Loucy (cell line): ENCODE results near the gene FAM186B.

Experiments used
- H2AFZ ChIP-seq: fragments of 200-600 bp; sonication (generic); 2 replicates; pipeline ENCODE4 v1.6.0; 2016; ENCODE audit warnings: antibody characterized with exemption, mild to moderate bottlenecking, low read length, moderate library complexity
- H3F3A ChIP-seq: fragments of 200-600 bp; 2 replicates; pipeline ENCODE4 v1.6.0; 2016; ENCODE audit warnings: antibody characterized with exemption, low read depth, mild to moderate bottlenecking
- H3K27me3 ChIP-seq: fragments of 200-600 bp; sonication (generic); 2 replicates; pipeline ENCODE4 v1.6.1; 2014; ENCODE audit warnings: low read length, mild to moderate bottlenecking; ENCODE audit not compliant: insufficient read depth, poor library complexity, severe bottlenecking
- H3K36me3 ChIP-seq: fragments of 200-600 bp; sonication (generic); 2 replicates; pipeline ENCODE4 v1.6.1; 2016; ENCODE audit warnings: low read length; ENCODE audit not compliant: insufficient read depth
- H3K4me1 ChIP-seq: fragments of 200-600 bp; sonication (generic); 2 replicates; pipeline ENCODE4 v1.5.1; 2014; ENCODE audit warnings: low read length, mild to moderate bottlenecking; ENCODE audit not compliant: insufficient read depth, poor library complexity, severe bottlenecking
- H3K4me2 ChIP-seq: fragments of 200-600 bp; sonication (generic); 2 replicates; pipeline ENCODE4 v1.6.0; 2014; ENCODE audit warnings: antibody characterized with exemption, low read length, low read depth, mild to moderate bottlenecking; ENCODE audit not compliant: poor library complexity, severe bottlenecking
- H3K4me3 ChIP-seq: fragments of 200-600 bp; sonication (generic); 2 replicates; pipeline ENCODE4 v1.5.1; 2014; ENCODE audit warnings: low read length, mild to moderate bottlenecking, mixed read lengths; ENCODE audit not compliant: poor library complexity, severe bottlenecking
- H3K79me2 ChIP-seq: fragments of 200-600 bp; sonication (generic); 2 replicates; pipeline ENCODE4 v1.6.1; 2014; ENCODE audit warnings: low read length; ENCODE audit not compliant: insufficient read depth
- H3K9ac ChIP-seq: fragments of 200-600 bp; sonication (generic); 2 replicates; pipeline ENCODE4 v1.6.0; 2014; ENCODE audit warnings: mild to moderate bottlenecking, low read depth, low read length, moderate library complexity; ENCODE audit not compliant: poor library complexity, severe bottlenecking
- H3K9me2 ChIP-seq: fragments of 200-600 bp; sonication (generic); replicated peaks from 2 replicates; pipeline ENCODE4 v1.6.1; 2016; ENCODE audit warnings: low read depth, low read length, mixed read lengths
- H3K9me3 ChIP-seq: fragments of 200-600 bp; sonication (generic); 2 replicates; pipeline ENCODE4 v1.6.1; 2014; ENCODE audit warnings: mild to moderate bottlenecking, antibody characterized with exemption, low read length, low read depth; ENCODE audit not compliant: insufficient read depth
- H4K20me1 ChIP-seq: fragments of 200-600 bp; sonication (generic); 2 replicates; pipeline ENCODE4 v1.6.0; 2014; ENCODE audit warnings: antibody characterized with exemption, low read length, mild to moderate bottlenecking; ENCODE audit not compliant: insufficient read depth, poor library complexity, severe bottlenecking
- EZH2phosphoT487 ChIP-seq: fragments of 200-600 bp; IDR thresholded peaks from 2 replicates; pipeline ENCODE4 v1.6.1; 2018; ENCODE audit warnings: antibody characterized with exemption, mild to moderate bottlenecking, moderate library complexity, borderline replicate concordance
- TF ChIP-seq, protein P1 (sequence below): fragments of 200-600 bp; sonication (generic); conservative IDR thresholded peaks from 2 replicates; pipeline ENCODE4 v1.5.1; 2014; ENCODE audit warnings: mild to moderate bottlenecking, antibody characterized with exemption, low read length

FAM186B gene

DNA sequence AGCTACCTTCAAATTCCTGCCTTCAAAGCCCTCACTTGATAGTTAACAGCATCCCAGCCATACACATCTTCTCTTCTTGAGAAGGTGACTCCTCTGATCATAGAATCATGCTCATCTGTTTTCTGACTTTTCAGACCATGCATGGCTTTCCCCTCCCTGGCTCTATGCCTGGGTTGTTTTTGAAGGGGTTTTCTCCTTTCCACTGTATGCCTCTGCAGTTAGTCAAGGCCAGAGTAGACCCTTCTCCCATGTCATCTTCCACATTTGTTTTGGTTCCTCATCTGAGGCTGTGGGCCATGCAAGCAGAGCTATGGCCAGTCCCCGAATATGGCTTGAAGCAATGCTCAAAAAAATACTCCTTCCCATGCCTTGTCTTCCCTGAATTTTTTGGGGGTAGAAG, 23.2 kb downstream of the FAM186B start:
- Histone ChIP-seq H3K27me3 (no peaks in the 10 kb centered on the region), H3F3A (no peaks in the 10 kb centered on the region), H3K9ac (no peak overlapping the region), H3K4me3 (no peak overlapping the region), H3K9me2 (no peaks in the 10 kb centered on the region), H3K36me3 (peaks cover 3% of the 10 kb centered on the region; the same call in 1 of the 2 replicates), H3K4me1 (no peaks in the 10 kb centered on the region), H3K9me3 (no peaks in the 10 kb centered on the region), H2AFZ (no peak overlapping the region), H3K4me2 (no peak overlapping the region), H3K79me2 (no peaks in the 10 kb centered on the region), H4K20me1 (no peaks in the 10 kb centered on the region)
- TF ChIP-seq, protein P1, sequence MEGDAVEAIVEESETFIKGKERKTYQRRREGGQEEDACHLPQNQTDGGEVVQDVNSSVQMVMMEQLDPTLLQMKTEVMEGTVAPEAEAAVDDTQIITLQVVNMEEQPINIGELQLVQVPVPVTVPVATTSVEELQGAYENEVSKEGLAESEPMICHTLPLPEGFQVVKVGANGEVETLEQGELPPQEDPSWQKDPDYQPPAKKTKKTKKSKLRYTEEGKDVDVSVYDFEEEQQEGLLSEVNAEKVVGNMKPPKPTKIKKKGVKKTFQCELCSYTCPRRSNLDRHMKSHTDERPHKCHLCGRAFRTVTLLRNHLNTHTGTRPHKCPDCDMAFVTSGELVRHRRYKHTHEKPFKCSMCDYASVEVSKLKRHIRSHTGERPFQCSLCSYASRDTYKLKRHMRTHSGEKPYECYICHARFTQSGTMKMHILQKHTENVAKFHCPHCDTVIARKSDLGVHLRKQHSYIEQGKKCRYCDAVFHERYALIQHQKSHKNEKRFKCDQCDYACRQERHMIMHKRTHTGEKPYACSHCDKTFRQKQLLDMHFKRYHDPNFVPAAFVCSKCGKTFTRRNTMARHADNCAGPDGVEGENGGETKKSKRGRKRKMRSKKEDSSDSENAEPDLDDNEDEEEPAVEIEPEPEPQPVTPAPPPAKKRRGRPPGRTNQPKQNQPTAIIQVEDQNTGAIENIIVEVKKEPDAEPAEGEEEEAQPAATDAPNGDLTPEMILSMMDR: no peak
- TF ChIP-seq EZH2phosphoT487: no peak

DNA sequence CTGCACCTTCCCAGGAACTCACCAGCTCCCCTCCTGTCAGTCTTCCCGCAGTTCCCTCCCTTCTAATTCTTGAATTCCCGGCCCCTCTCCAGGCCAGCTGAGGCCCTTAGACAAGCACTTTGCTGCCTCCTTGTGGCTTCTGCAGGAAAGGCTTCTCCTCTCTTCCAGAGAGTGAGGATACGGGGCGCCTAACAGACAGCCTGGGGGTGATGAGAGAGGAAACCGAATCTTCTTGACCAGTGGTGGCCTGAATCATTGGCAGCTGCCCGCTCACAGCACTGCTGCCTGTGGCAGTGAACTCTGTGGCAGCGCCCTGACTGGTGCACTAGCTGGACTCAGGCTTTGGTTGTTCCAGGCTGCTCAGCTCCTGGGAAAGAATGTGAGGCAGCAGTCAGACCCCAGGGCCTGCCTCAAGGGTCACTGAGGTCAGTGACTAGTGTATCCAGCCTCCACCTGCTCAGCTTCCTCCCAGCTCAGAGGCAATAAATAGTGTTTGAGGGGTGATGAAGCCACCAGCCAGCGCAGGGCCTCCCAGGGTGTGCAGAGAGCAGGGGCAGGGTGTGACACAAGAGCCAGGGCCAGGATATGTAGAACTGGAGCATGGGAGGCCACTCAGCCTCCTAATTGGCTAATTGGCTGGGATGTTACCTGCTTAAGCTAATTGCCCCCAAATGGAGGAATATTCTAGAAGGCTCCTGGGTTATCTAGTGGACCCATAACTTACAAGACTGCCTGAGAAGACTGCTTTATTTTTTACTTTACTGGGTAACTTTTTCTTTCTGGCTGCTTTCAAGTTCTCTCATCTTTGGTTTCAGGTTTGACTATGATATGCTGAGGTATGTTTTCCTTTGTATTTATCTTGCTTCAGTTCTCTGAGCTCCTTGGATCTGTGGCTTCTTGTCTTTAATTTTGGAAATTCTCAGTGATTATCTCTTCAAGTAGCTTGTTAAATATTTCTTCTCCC, 24.6 kb downstream of the FAM186B start:
- no peak for TF ChIP-seq EZH2phosphoT487
- TF ChIP-seq, protein P1: peak; percentile 87
- Histone ChIP-seq H3K27me3 (no peaks in the 10 kb centered on the region), H3K4me1 (no peaks in the 10 kb centered on the region), H3K9me2 (no peaks in the 10 kb centered on the region), H3K79me2 (no peaks in the 10 kb centered on the region), H3K9me3 (no peaks in the 10 kb centered on the region), H3K36me3 (no peaks in the 10 kb centered on the region), H2AFZ (no peak overlapping the region), H3K9ac (no peak overlapping the region), H3K4me3 (no peak overlapping the region), H3F3A (no peaks in the 10 kb centered on the region), H3K4me2 (no peak overlapping the region), H4K20me1 (no peaks in the 10 kb centered on the region)

DNA sequence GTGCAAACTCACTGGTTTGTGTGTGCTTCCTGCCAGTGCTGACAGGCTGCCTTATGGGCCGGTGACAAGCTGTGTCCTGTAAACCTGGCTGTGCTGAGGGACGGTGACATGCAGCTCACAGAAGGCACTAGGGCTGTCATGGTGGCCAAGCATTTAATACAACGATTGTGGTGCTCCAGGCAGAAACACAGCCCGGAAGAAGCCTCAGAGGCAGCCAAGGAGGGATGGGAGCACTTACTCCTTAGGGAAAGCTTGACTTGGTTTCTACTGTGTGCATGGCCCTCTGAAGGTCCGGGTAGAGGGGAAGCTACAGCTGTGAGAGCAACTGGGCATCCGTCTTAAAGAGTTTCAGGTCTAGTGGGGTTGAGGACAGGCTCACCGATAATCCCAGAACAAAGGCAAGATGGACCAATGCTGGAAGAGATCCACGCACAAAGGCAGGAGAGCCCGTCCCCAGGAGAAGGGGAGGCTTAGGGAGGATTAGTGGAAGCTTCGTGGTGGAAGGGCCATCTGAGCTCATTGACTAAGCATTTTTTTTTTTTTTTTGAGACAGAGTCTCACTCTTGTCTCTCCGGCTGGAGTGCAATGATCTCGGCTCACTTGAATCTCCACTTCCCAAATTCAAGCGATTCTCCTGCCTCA, 26.8 kb downstream of the FAM186B start:
- H3K27me3 ChIP-seq: no peaks in the 10 kb centered on the region
- no peaks in the 10 kb centered on the region for H3K9me2 ChIP-seq
- H3K9ac ChIP-seq: no peak overlapping the region
- H3K79me2 ChIP-seq: no peaks in the 10 kb centered on the region
- H3K4me2 ChIP-seq: no peak overlapping the region
- no peak overlapping the region for H3K4me3 ChIP-seq
- no peaks in the 10 kb centered on the region for H3K36me3 ChIP-seq
- H3K9me3 ChIP-seq: no peaks in the 10 kb centered on the region
- H4K20me1 ChIP-seq: no peaks in the 10 kb centered on the region
- H3F3A ChIP-seq: no peaks in the 10 kb centered on the region
- TF ChIP-seq, protein P1: no peak
- no peak for TF ChIP-seq EZH2phosphoT487
- H2AFZ ChIP-seq: no peak overlapping the region
- no peaks in the 10 kb centered on the region for H3K4me1 ChIP-seq
